Endothelial cell of umbilical vein (primary cell): Measurements from ENCODE around the gene JPH2. TPM values are rescaled to one million over a fixed set of nuclear protein-coding genes. Genes with fewer than 3 reads are reported as not detected.

Source experiments
- BruUV-seq: library from RNA; stranded (reverse); fragments of 400-500 nt; replicated peaks from 2 replicates; lab custom pipeline; 2021; lab: Mats Ljungman, UMichigan
- CTCF ChIA-PET: fragments of 300-600, 350-600 bp; sonication (Branson Sonifier 250); formaldehyde crosslinking; loops from one replicate; lab custom pipeline; 2021; ENCODE audit warnings: antibody characterized with exemption, inconsistent platforms; lab: Charles Lee
- POLR2A ChIA-PET: fragments of 300-600, 350-600 bp; sonication (Branson Sonifier 250); formaldehyde crosslinking; loops from one replicate; lab custom pipeline; 2021; ENCODE audit warnings: antibody characterized with exemption, inconsistent platforms; lab: Charles Lee
- DNase-seq: peaks from one replicate; pipeline ENCODE4 v3.0.0-alpha.2; 2011; ENCODE audit warnings: low read depth, low spot score
- FAIRE-seq: peaks from 2 replicates; lab custom pipeline; 2011; peaks lifted over from hg19 to GRCh38; lab: Jason Lieb, UNC
- H2AFZ ChIP-seq: 2 replicates; pipeline ENCODE4 v1.6.0; 2012; ENCODE audit warnings: low read depth, low read length, control low read depth, inconsistent platforms
- H3K27ac ChIP-seq: 2 replicates; pipeline ENCODE4 v1.5.1; 2011; ENCODE audit warnings: low read depth, mild to moderate bottlenecking, control low read depth, low read length, moderate library complexity; ENCODE audit not compliant: insufficient read depth
- H3K27me3 ChIP-seq, 2 experiments: 2 replicates each; pipeline versions ENCODE4 v1.6.0 to v1.6.1; 2011; ENCODE audit warnings: low read length in 2 of 2, mixed read lengths in 1 of 2; ENCODE audit not compliant: control insufficient read depth in 2 of 2, insufficient read depth in 2 of 2
- H3K36me3 ChIP-seq, 2 experiments: 2 replicates in 1 of 2; 3 replicates in 1 of 2; pipeline ENCODE4 v1.5.1; 2011; ENCODE audit warnings: low read length in 2 of 2, mild to moderate bottlenecking in 1 of 2, moderate library complexity in 1 of 2; ENCODE audit not compliant: control insufficient read depth in 2 of 2, insufficient read depth in 2 of 2; ENCODE audit errors: extremely low read depth in 1 of 2
- H3K4me1 ChIP-seq: 3 replicates; pipeline ENCODE4 v1.5.1; 2011; ENCODE audit warnings: mild to moderate bottlenecking, low read length; ENCODE audit not compliant: control insufficient read depth, insufficient read depth; ENCODE audit errors: extremely low read depth
- H3K4me2 ChIP-seq: 2 replicates; pipeline ENCODE4 v1.6.1; 2011; ENCODE audit warnings: low read length, control low read depth, mixed read lengths; ENCODE audit not compliant: insufficient read depth
- H3K4me3 ChIP-seq, 3 experiments: fragments of 200-600 bp in 1 of 3; sonication (generic), shearing (Covaris generic) in 1 of 3; replicated peaks in 1 of 3; 2 replicates each; pipeline ENCODE4 v1.5.1; 2011 to 2016; ENCODE audit warnings: control low read depth in 3 of 3, low read length in 3 of 3, mild to moderate bottlenecking in 2 of 3, inconsistent platforms in 1 of 3, low read depth in 1 of 3, moderate library complexity in 1 of 3; ENCODE audit not compliant: insufficient read depth in 1 of 3
- H3K79me2 ChIP-seq: 2 replicates; pipeline ENCODE4 v1.6.0; 2012; ENCODE audit warnings: low read length, inconsistent platforms; ENCODE audit not compliant: control insufficient read depth, insufficient read depth
- H3K9ac ChIP-seq: replicated peaks from 2 replicates; pipeline ENCODE3; 2011; ENCODE audit warnings: low read length, control low read depth; ENCODE audit not compliant: insufficient read depth; ENCODE audit errors: extremely low read depth
- H3K9me1 ChIP-seq: replicated peaks from 3 replicates; pipeline ENCODE4 v1.6.0; 2011; ENCODE audit warnings: mild to moderate bottlenecking, low read length; ENCODE audit not compliant: control insufficient read depth, insufficient read depth; ENCODE audit errors: extremely low read depth
- H3K9me3 ChIP-seq: replicated peaks from 2 replicates; pipeline ENCODE4 v1.5.1; 2012; ENCODE audit warnings: low read length, inconsistent platforms; ENCODE audit not compliant: control insufficient read depth, insufficient read depth
- H4K20me1 ChIP-seq: replicated peaks from 2 replicates; pipeline ENCODE3; 2011; ENCODE audit warnings: mild to moderate bottlenecking, low read length; ENCODE audit not compliant: control insufficient read depth, insufficient read depth; ENCODE audit errors: extremely low read depth
- CTCF ChIP-seq, 2 donors: IDR thresholded peaks; 1 replicate in 1 of 2; 2 replicates in 1 of 2; pipeline ENCODE4 v1.5.1; 2011; ENCODE audit warnings: low read length in 2 of 2, mild to moderate bottlenecking in 2 of 2, moderate library complexity in 2 of 2, control low read depth in 1 of 2, inconsistent platforms in 1 of 2, low read depth in 1 of 2; ENCODE audit not compliant: insufficient read depth in 1 of 2; ENCODE audit errors: extremely low read depth in 1 of 2
- EZH2 ChIP-seq: IDR thresholded peaks from 2 replicates; pipeline ENCODE4 v1.6.1; 2012; ENCODE audit warnings: borderline replicate concordance, low read depth, mild to moderate bottlenecking, moderate library complexity, low read length, inconsistent platforms; ENCODE audit not compliant: severe bottlenecking
- FOS ChIP-seq: IDR thresholded peaks from 2 replicates; pipeline ENCODE4 v1.6.1; 2011; ENCODE audit warnings: mild to moderate bottlenecking, low read length, moderate library complexity, borderline replicate concordance; ENCODE audit not compliant: insufficient read depth
- GATA2 ChIP-seq: IDR thresholded peaks from 2 replicates; pipeline ENCODE4 v1.7.0; 2011; ENCODE audit warnings: low read depth, mild to moderate bottlenecking, moderate library complexity, mixed read lengths, low read length; ENCODE audit not compliant: insufficient read length, insufficient read depth
- JUN ChIP-seq: IDR thresholded peaks from 2 replicates; pipeline ENCODE4 v1.6.1; 2011; ENCODE audit warnings: borderline replicate concordance, low read depth; ENCODE audit not compliant: insufficient read length, insufficient read depth
- MAX ChIP-seq: IDR thresholded peaks from 2 replicates; pipeline ENCODE4 v1.6.1; 2011; ENCODE audit not compliant: insufficient read depth, insufficient read length
- MYC ChIP-seq: IDR thresholded peaks from one replicate; pipeline ENCODE4 v1.6.1; 2011; ENCODE audit warnings: mild to moderate bottlenecking, low read depth, low read length
- POLR2A ChIP-seq: IDR thresholded peaks from 2 replicates; pipeline ENCODE4 v1.6.1; 2012; ENCODE audit warnings: low read depth, mild to moderate bottlenecking, control low read depth, low read length
- POLR2AphosphoS5 ChIP-seq: IDR thresholded peaks from 2 replicates; pipeline ENCODE4 v1.6.1; 2012; ENCODE audit warnings: low read depth, mild to moderate bottlenecking, control low read depth, low read length, moderate library complexity; ENCODE audit not compliant: insufficient read depth
- dilution Hi-C: fragments of 300-500 bp; cut with MboI; formaldehyde crosslinking; loops from one replicate; pipeline ENCODE4 v1.15.0; 2019; ENCODE audit warnings: low sequenced_read_pairs; ENCODE audit not compliant: extremely low pct_ligation_motif_present
- intact Hi-C: fragments of 100-400 bp; cut with micrococcal nuclease; formaldehyde crosslinking; loops from one replicate; pipeline ENCODE4 v1.10.0; 2022
- polyA plus RNA-seq, 4 experiments: library from polyadenylated mRNA; depleted of rRNA in 3 of 4; stranded (reverse) in 3 of 4; unstranded in 1 of 4; fragments of >200 nt; gene quantifications; 2 replicates each; pipeline versions ENCODE4 v1.2.1 to v1.2.3, GENCODE V29; 2011 to 2012; ENCODE audit warnings: missing spikeins in 1 of 4
- total RNA-seq: library from RNA; stranded (reverse); gene quantifications from 2 replicates; pipeline ENCODE4 v1.2.3, GENCODE V29; 2021

The JPH2 gene
- total and polyA plus RNA-seq, 2 donors (not counting 3 experiments of a cell fraction or from before 2014, with no cell fraction given): not detected

- no peak for FAIRE-seq
- no peak overlapping the region for H3K27ac ChIP-seq
Measured at GRCh38 chr20:44142413-44142812, 44.6 kb downstream of the JPH2 start.

GRCh38 chr20:44141873-44142272 lies 45.1 kb downstream of the JPH2 start:
- intact Hi-C loops (no loop called here), dilution Hi-C loops (no loop called here)
- ChIA-PET POLR2A (no interaction called here), CTCF (interaction anchor here (1.6 kb wide), 2 partner anchors 25 to 48 kb away, joined by 4 to 8 read pairs; no protein-coding TSS in a partner anchor)
- no peak overlapping the region for H3K4me2 ChIP-seq
- no peaks in the 10 kb centered on the region for H3K79me2 ChIP-seq
- H3K4me1 ChIP-seq: no peaks in the 10 kb centered on the region
- H3K4me3 ChIP-seq: no peak overlapping the region
- H3K9me1 ChIP-seq: no peaks in the 10 kb centered on the region
- H3K36me3 ChIP-seq: no peaks in the 10 kb centered on the region
- H4K20me1 ChIP-seq: no peaks in the 10 kb centered on the region
- no peaks in the 10 kb centered on the region for H3K9me3 ChIP-seq
- H3K27ac ChIP-seq: no peak overlapping the region
- TF ChIP-seq FOS: no peak
- TF ChIP-seq POLR2AphosphoS5: no peak
- TF ChIP-seq JUN: no peak
- no peak for TF ChIP-seq POLR2A
- TF ChIP-seq MYC: no peak
- TF ChIP-seq GATA2: no peak
- TF ChIP-seq EZH2: no peak
- no peak for TF ChIP-seq MAX
- TF ChIP-seq CTCF (IDR thresholded peaks at IDR 0.05; ENCODE audit: extremely low read depth in 1 of 2, insufficient read depth in 1 of 2, low read depth in 1 of 2, low read length in 2 of 2): no peak
- H2AFZ ChIP-seq: no peak overlapping the region
- FAIRE-seq (no peak), DNase-seq (no peak)
- H3K9ac ChIP-seq: no peak overlapping the region
- peaks cover 2 to 5% of the 10 kb centered on the region in 2 experiments for H3K27me3 ChIP-seq
- BruUV-seq: no TSS peak

More at GRCh38 chr20:44142413-44142812, 44.6 kb downstream of the JPH2 start:
- H3K4me3 ChIP-seq: no peak overlapping the region
- no peak overlapping the region for H3K4me2 ChIP-seq
- H2AFZ ChIP-seq: no peak overlapping the region
- no peaks in the 10 kb centered on the region for H3K9me3 ChIP-seq
- H3K36me3 ChIP-seq: no peaks in the 10 kb centered on the region
- no peaks in the 10 kb centered on the region for H3K4me1 ChIP-seq
- BruUV-seq: no TSS peak
- ChIA-PET POLR2A (no interaction called here), CTCF (interaction anchor here (1.6 kb wide), 1 partner anchor 26 kb away, joined by 4 read pairs; no protein-coding TSS in a partner anchor)
- no peak for DNase-seq
- no peaks in the 10 kb centered on the region for H3K9me1 ChIP-seq
- H3K9ac ChIP-seq: no peak overlapping the region
- dilution Hi-C loops (no loop called here), intact Hi-C loops (no loop called here)
- TF ChIP-seq GATA2 (no peak), POLR2AphosphoS5 (no peak), FOS (no peak), MAX (no peak)
- H3K79me2 ChIP-seq: no peaks in the 10 kb centered on the region
- H4K20me1 ChIP-seq: no peaks in the 10 kb centered on the region
- H3K27me3 ChIP-seq: peaks cover under 1 to 5% of the 10 kb centered on the region in 2 experiments
